ENCODE measurements around the gene PRKCB.

GRCh38 chr16:24116989-24117388 lies 281.2 kb downstream of the PRKCB start:
- TF ChIP-seq POLR2AphosphoS5 (IDR thresholded peaks at IDR 0.05) = no peak
- no peak for TF ChIP-seq CTCF (IDR thresholded peaks at IDR 0.05)
